CD1c-positive myeloid dendritic cell (primary cell): ENCODE results near the gene PERM1.

ENCODE experiments used
- DNase-seq: peaks from one replicate; pipeline ENCODE4 v3.0.0-alpha.2; 2016; ENCODE audit errors: extremely low spot score

The PERM1 gene

GRCh38 chr1:945688-946556 is 36.0 kb downstream of the PERM1 start:
- no peak for DNase-seq

GRCh38 chr1:944341-945325 is 37.3 kb downstream of the PERM1 start:
- DNase-seq, result no peak

GRCh38 chr1:943545-944340 is 38.1 kb downstream of the PERM1 start:
- no peak for DNase-seq

- DNase-seq, result no peak
Measured at GRCh38 chr1:942864-943533, 38.9 kb downstream of the PERM1 start.

- no peak for DNase-seq
Measured at GRCh38 chr1:942411-942821, 39.5 kb downstream of the PERM1 start.

GRCh38 chr1:941588-942383 is 40.1 kb downstream of the PERM1 start:
- DNase-seq, result peak; percentile 63

- no peak for DNase-seq
Measured at GRCh38 chr1:941015-941587, 40.8 kb downstream of the PERM1 start.

- DNase-seq, result peak; percentile 23
Measured at GRCh38 chr1:940107-941014, 41.5 kb downstream of the PERM1 start.

- DNase-seq, result no peak
Measured at GRCh38 chr1:939511-940106, 42.3 kb downstream of the PERM1 start.

- no peak for DNase-seq
Measured at GRCh38 chr1:938711-939489, 43.0 kb downstream of the PERM1 start.

GRCh38 chr1:938088-938683 is 43.7 kb downstream of the PERM1 start:
- peak; percentile 43 for DNase-seq

GRCh38 chr1:937521-937920 is 44.4 kb downstream of the PERM1 start:
- no peak for DNase-seq

- no peak for DNase-seq
Measured at GRCh38 chr1:936348-937264, 45.3 kb downstream of the PERM1 start.

- DNase-seq, result no peak
Measured at GRCh38 chr1:935751-936231, 46.1 kb downstream of the PERM1 start.

GRCh38 chr1:934991-935750 is 46.7 kb downstream of the PERM1 start:
- peak; percentile 32 for DNase-seq
